Fibroblast of lung (primary cell): Measurements from ENCODE around the gene SMIM27. TPM values are rescaled to one million over a fixed set of nuclear protein-coding genes. Genes with fewer than 3 reads are reported as not detected.

Source experiments
- DNase-seq, 2 donors: peaks; one replicate each; pipeline versions ENCODE4 v3.0.0 to v3.0.0-alpha.2; 2010; ENCODE audit warnings: low read depth in 2 of 2
- H2AFZ ChIP-seq: 2 replicates; pipeline ENCODE4 v1.5.1; 2012; ENCODE audit warnings: low read length, control low read depth, inconsistent platforms
- H3K27ac ChIP-seq: 2 replicates; pipeline ENCODE4 v1.5.1; 2011; ENCODE audit warnings: low read length, control low read depth; ENCODE audit not compliant: insufficient read depth
- H3K27me3 ChIP-seq: 2 replicates; pipeline ENCODE4 v1.5.1; 2011; ENCODE audit warnings: mild to moderate bottlenecking, low read length; ENCODE audit not compliant: control insufficient read depth, insufficient read depth
- H3K36me3 ChIP-seq: 2 replicates; pipeline ENCODE4 v1.5.1; 2011; ENCODE audit warnings: low read length; ENCODE audit not compliant: control insufficient read depth, insufficient read depth
- H3K4me1 ChIP-seq: 2 replicates; pipeline ENCODE4 v1.5.1; 2011; ENCODE audit warnings: low read length; ENCODE audit not compliant: control insufficient read depth, insufficient read depth; ENCODE audit errors: extremely low read depth
- H3K4me2 ChIP-seq: 2 replicates; pipeline ENCODE4 v1.5.1; 2011; ENCODE audit warnings: low read length, control low read depth; ENCODE audit not compliant: insufficient read depth; ENCODE audit errors: extremely low read depth
- H3K4me3 ChIP-seq, 4 experiments: fragments of 200-600 bp in 1 of 4; sonication (generic) in 1 of 4; replicated peaks in 1 of 4; 2 replicates each; pipeline ENCODE4 v1.5.1; 2011 to 2016; ENCODE audit warnings: low read length in 4 of 4, low read depth in 3 of 4, mild to moderate bottlenecking in 3 of 4, control low read depth in 2 of 4, inconsistent platforms in 1 of 4, mixed read lengths in 1 of 4; ENCODE audit not compliant: insufficient read depth in 1 of 4; ENCODE audit errors: control extremely low read depth in 1 of 4
- H3K79me2 ChIP-seq: 2 replicates; pipeline ENCODE4 v1.5.1; 2012; ENCODE audit warnings: mild to moderate bottlenecking, low read length, inconsistent platforms; ENCODE audit not compliant: control insufficient read depth, insufficient read depth
- H3K9ac ChIP-seq: 2 replicates; pipeline ENCODE4 v1.5.1; 2011; ENCODE audit warnings: mild to moderate bottlenecking, low read length, control low read depth; ENCODE audit not compliant: insufficient read depth
- H3K9me3 ChIP-seq: 2 replicates; pipeline ENCODE4 v1.5.1; 2012; ENCODE audit warnings: low read depth, low read length; ENCODE audit not compliant: control insufficient read depth, insufficient read depth
- H4K20me1 ChIP-seq: 2 replicates; pipeline ENCODE4 v1.5.1; 2011; ENCODE audit warnings: low read length; ENCODE audit not compliant: control insufficient read depth, insufficient read depth; ENCODE audit errors: extremely low read depth
- EZH2 ChIP-seq: IDR thresholded peaks from 2 replicates; pipeline ENCODE4 v1.5.1; 2012; ENCODE audit warnings: low read length, control low read depth, mild to moderate bottlenecking; ENCODE audit errors: missing control alignments
- polyA plus RNA-seq, 2 donors: library from polyadenylated mRNA; depleted of rRNA in 1 of 2; stranded (reverse) in 1 of 2; unstranded in 1 of 2; fragments of >200 nt; gene quantifications; 2 replicates each; pipeline ENCODE4 v1.2.1, GENCODE V29; 2011 to 2012; ENCODE audit warnings: missing spikeins in 1 of 2
- total RNA-seq: library from RNA; depleted of rRNA; stranded (reverse); fragments of >200 nt; gene quantifications from 2 replicates; pipeline ENCODE4 v1.2.1, GENCODE V29; 2014
- TF ChIP-seq, protein P1 (sequence below), 2 donors: IDR thresholded peaks in 1 of 2; conservative IDR thresholded peaks in 1 of 2; 1 replicate in 1 of 2; 2 replicates in 1 of 2; pipeline ENCODE4 v1.5.1; 2011 to 2012; ENCODE audit warnings: low read length in 2 of 2, control low read depth in 1 of 2, inconsistent platforms in 1 of 2, low read depth in 1 of 2, mild to moderate bottlenecking in 1 of 2

Gene SMIM27
- total and polyA plus RNA-seq, 2 donors (not counting 1 experiment from before 2014, with no cell fraction given), result 2.7 to 8.3 TPM

DNA sequence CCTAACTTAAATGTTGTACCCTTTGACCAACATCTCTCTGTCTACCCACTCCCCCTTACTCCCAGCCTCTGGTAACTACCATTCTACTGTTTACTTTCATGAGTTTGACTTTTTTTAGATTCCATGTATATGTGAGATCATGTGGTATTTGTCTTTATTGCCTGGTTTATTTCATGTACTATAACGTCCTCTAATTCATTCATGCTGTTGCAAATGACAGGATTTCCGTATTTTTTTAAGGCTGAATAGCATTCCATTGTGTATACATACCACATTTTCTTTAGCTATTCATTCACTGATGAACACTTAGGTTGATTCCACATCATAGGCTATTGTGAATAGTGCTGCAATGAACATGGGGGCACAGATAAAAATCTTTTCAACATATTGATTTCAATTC lies 32.7 kb downstream of the SMIM27 start:
- no peaks in the 10 kb centered on the region for H4K20me1 ChIP-seq
- H3K9ac ChIP-seq, result no peak overlapping the region
- no peaks in the 10 kb centered on the region for H3K79me2 ChIP-seq
- no peaks in the 10 kb centered on the region for H3K27me3 ChIP-seq
- no peaks in the 10 kb centered on the region for H3K4me1 ChIP-seq
- no peak overlapping the region for H3K4me2 ChIP-seq
- TF ChIP-seq EZH2, result no peak
- TF ChIP-seq, protein P1, sequence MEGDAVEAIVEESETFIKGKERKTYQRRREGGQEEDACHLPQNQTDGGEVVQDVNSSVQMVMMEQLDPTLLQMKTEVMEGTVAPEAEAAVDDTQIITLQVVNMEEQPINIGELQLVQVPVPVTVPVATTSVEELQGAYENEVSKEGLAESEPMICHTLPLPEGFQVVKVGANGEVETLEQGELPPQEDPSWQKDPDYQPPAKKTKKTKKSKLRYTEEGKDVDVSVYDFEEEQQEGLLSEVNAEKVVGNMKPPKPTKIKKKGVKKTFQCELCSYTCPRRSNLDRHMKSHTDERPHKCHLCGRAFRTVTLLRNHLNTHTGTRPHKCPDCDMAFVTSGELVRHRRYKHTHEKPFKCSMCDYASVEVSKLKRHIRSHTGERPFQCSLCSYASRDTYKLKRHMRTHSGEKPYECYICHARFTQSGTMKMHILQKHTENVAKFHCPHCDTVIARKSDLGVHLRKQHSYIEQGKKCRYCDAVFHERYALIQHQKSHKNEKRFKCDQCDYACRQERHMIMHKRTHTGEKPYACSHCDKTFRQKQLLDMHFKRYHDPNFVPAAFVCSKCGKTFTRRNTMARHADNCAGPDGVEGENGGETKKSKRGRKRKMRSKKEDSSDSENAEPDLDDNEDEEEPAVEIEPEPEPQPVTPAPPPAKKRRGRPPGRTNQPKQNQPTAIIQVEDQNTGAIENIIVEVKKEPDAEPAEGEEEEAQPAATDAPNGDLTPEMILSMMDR (conservative IDR thresholded peaks at IDR 0.05 in 1 of 2, IDR thresholded peaks at IDR 0.05 in 1 of 2; ENCODE audit: low read depth in 1 of 2, low read length in 2 of 2), result no peak
- peak in 1 of 2 donors; percentile 31 for DNase-seq
- H3K4me3 ChIP-seq, result no peak overlapping the region
- no peak overlapping the region for H3K27ac ChIP-seq
- no peaks in the 10 kb centered on the region for H3K36me3 ChIP-seq
- no peaks in the 10 kb centered on the region for H3K9me3 ChIP-seq
- H2AFZ ChIP-seq, result no peak overlapping the region

DNA sequence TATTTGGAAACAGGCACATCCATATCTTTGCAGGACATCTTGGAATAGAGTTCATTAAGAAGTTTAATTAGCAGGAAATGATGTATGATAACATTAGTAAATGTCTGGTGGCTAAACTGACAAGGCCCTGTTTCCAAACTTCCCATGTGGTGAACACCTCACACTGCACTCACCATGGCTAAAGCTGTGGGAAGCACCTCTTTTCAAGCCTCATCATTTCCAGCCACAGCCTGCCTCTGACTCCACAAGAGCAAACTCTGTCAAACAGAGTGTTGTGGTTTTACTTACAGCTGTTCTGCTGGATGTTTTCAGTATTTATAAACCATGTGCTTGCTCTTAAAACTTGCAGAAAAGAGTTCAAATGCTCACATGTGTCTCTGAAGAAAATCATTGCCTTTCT lies 35.8 kb downstream of the SMIM27 start:
- H4K20me1 ChIP-seq, result no peaks in the 10 kb centered on the region
- H2AFZ ChIP-seq, result no peak overlapping the region
- H3K36me3 ChIP-seq, result no peaks in the 10 kb centered on the region
- no peak overlapping the region for H3K9ac ChIP-seq
- DNase-seq, result peak in 1 of 2 donors; percentile 82
- TF ChIP-seq EZH2, result no peak
- TF ChIP-seq, protein P1 (conservative IDR thresholded peaks at IDR 0.05 in 1 of 2, IDR thresholded peaks at IDR 0.05 in 1 of 2; ENCODE audit: low read depth in 1 of 2, low read length in 2 of 2), result peak in 1 of 2 donors; percentile 3
- no peak overlapping the region for H3K4me3 ChIP-seq
- H3K9me3 ChIP-seq, result no peaks in the 10 kb centered on the region
- no peak overlapping the region for H3K4me2 ChIP-seq
- H3K79me2 ChIP-seq, result no peaks in the 10 kb centered on the region
- no peaks in the 10 kb centered on the region for H3K27me3 ChIP-seq
- no peak overlapping the region for H3K27ac ChIP-seq
- H3K4me1 ChIP-seq, result no peaks in the 10 kb centered on the region

DNA sequence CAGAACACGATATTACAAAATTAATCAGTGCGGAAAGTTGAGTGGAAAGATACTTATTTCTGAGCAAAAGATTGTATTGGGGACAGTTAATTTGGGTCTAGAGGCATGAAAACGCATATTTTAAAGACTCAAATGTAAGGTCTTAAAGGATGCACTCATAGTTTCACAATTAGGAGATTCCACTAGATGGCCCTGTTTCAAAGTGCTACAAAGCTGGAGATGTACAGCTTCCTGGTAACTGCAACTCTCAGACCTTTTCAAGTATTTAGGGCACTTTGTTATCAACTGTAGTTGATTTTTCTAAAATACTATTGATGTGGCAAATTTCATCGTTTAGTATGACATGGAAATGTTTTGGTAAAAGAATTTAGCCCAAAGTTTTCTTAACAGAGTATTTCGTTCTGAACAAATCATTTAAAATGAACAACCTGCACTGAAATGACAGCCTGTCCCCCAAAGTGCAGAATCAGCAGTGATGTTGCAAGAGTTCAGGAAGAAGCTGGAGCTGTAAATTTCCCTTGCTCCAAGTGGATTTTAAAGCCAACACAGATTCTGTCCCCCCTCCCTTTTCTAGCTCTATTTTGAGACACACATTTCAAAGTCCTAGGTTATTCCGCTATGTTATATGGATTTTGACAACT lies 37.1 kb downstream of the SMIM27 start:
- H3K27ac ChIP-seq, result no peak overlapping the region
- no peak overlapping the region for H3K4me3 ChIP-seq
- no peaks in the 10 kb centered on the region for H4K20me1 ChIP-seq
- H3K9me3 ChIP-seq, result no peaks in the 10 kb centered on the region
- no peaks in the 10 kb centered on the region for H3K27me3 ChIP-seq
- no peak overlapping the region for H2AFZ ChIP-seq
- TF ChIP-seq EZH2, result no peak
- TF ChIP-seq, protein P1 (conservative IDR thresholded peaks at IDR 0.05 in 1 of 2, IDR thresholded peaks at IDR 0.05 in 1 of 2; ENCODE audit: low read depth in 1 of 2, low read length in 2 of 2), result peak; percentile 45 to 53
- no peaks in the 10 kb centered on the region for H3K79me2 ChIP-seq
- peak; percentile 62 to 69 for DNase-seq
- H3K9ac ChIP-seq, result no peak overlapping the region
- no peak overlapping the region for H3K4me2 ChIP-seq
- H3K36me3 ChIP-seq, result no peaks in the 10 kb centered on the region
- no peaks in the 10 kb centered on the region for H3K4me1 ChIP-seq
